Lung (tissue), 12 donors: ENCODE data around the gene ACSF2. TPM values are rescaled to one million over a fixed set of nuclear protein-coding genes. Genes with fewer than 3 reads are reported as not detected.

Source experiments
- ATAC-seq: fragments of 200-7000 bp; cut with Tn5 transposase; one replicate; pipeline ENCODE4 v1.9.1; 2020; ENCODE audit warnings: moderate number of reproducible peaks; ENCODE audit not compliant: insufficient read depth, low FRiP score
- DNase-seq, 3 donors: peaks; one replicate each; pipeline ENCODE4 v3.0.0-alpha.2; 2013 to 2017
- H3K27ac ChIP-seq, 2 donors: one replicate each; pipeline ENCODE4 v1.5.1; 2013; ENCODE audit warnings: mild to moderate bottlenecking in 2 of 2, moderate library complexity in 2 of 2, control low read depth in 1 of 2, inconsistent platforms in 1 of 2, low read depth in 1 of 2, low read length in 1 of 2
- H3K27me3 ChIP-seq, 3 donors: one replicate each; pipeline ENCODE4 v1.5.1; 2013; ENCODE audit warnings: low read length in 2 of 3; ENCODE audit not compliant: control insufficient read depth in 3 of 3, insufficient read depth in 3 of 3
- H3K36me3 ChIP-seq, 4 donors: one replicate each; pipeline ENCODE4 v1.5.1; 2013; ENCODE audit warnings: low read length in 4 of 4, mild to moderate bottlenecking in 1 of 4, moderate library complexity in 1 of 4; ENCODE audit not compliant: control insufficient read depth in 4 of 4, insufficient read depth in 4 of 4
- H3K4me1 ChIP-seq, 5 donors: one replicate each; pipeline ENCODE4 v1.5.1; 2013; ENCODE audit warnings: low read length in 5 of 5, mild to moderate bottlenecking in 2 of 5, moderate library complexity in 1 of 5; ENCODE audit not compliant: control insufficient read depth in 5 of 5, insufficient read depth in 5 of 5
- H3K4me3 ChIP-seq: one replicate; pipeline ENCODE4 v1.5.1; 2013; ENCODE audit warnings: mild to moderate bottlenecking, control low read depth, moderate library complexity
- H3K9ac ChIP-seq, 2 donors: one replicate each; pipeline ENCODE4 v1.5.1; 2013; ENCODE audit warnings: low read length in 2 of 2, control low read depth in 1 of 2; ENCODE audit not compliant: insufficient read depth in 1 of 2
- H3K9me3 ChIP-seq, 4 donors: one replicate each; pipeline ENCODE4 v1.5.1; 2013; ENCODE audit warnings: low read length in 3 of 4, mild to moderate bottlenecking in 1 of 4, moderate library complexity in 1 of 4; ENCODE audit not compliant: control insufficient read depth in 4 of 4, insufficient read depth in 3 of 4
- CTCF ChIP-seq: IDR thresholded peaks from 2 replicates; pipeline ENCODE4 v1.5.1; 2012; ENCODE audit warnings: mild to moderate bottlenecking; ENCODE audit errors: control extremely low read depth, extremely low read depth
- WGBS, 2 donors: extraction: QIAGEN DNeasy Blood & Tissue Kit; methylation state at CpG; one replicate each; pipeline ENCODE4 v1.1.7; 2013; 5-methylcytosine and 5-hydroxymethylcytosine counted together
- polyA plus RNA-seq, 2 donors: library from polyadenylated mRNA; stranded (reverse); fragments of 200-250 nt; gene quantifications; one replicate each; pipeline ENCODE4 v1.2.1, GENCODE V29; 2013
- total RNA-seq, 2 donors: library from RNA; depleted of rRNA in 1 of 2; stranded (reverse); fragments of >200 nt in 1 of 2; gene quantifications; one replicate each; pipeline ENCODE4 v1.2.1, GENCODE V29; 2014 to 2021
- donor health status: control.
- donor health status: control.
- donor health status: Bipolar disorder and iron deficiency.
- donor health status: healthy.
- donor health status: DM: yes; HTN: yes; CAD: no.

ACSF2 gene
- total and polyA plus RNA-seq, 4 donors: 23.5 to 79.2 (median 70.9) TPM

DNA sequence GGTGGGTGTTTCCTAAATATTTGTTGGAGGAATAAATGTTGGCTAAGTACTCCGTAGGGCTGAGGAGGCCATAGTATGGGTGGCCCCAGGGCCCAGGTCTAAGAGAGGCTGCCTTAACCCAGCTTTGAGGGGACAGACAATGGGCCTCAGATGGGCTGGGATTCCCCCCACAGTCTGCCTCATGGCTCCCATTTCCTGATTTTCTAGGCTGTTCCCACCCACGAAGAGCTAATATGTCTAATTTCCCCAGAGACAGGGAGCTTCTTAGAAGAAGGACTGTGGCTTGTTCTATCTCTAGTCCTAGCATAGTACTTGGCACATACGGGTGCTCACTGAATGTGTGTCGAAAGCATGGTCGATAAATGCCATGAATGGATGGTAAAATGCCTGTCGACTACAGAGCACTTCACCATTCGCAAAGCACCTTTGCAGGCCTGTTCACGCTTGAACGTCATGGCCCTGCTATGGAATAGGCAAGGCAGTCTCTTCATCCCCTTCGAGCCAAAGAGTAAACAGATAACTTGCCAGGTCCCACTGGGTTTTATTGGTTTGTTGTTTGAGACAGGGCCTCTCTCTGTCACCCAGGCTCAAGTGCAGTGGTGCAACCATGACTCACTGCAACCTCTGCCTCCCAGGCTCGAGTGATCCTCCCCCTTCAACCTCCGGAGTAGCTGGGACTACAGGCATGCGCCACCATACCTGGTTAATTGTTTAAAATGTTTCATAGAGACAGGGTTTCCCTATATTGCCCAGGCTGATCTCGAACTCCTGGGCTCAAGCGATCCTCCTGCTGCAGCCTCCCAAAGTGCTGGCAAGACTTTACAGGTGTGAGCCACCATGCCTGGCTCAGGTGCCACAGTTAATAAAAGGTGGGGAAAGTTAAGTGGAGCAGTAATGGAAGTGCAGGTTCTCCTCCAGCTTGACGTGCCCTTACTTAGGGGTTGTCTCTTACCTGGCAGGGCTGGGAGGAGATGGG, 33.0 kb downstream of the ACSF2 start:
- ATAC-seq (no peak), DNase-seq (no peak)
- Histone ChIP-seq H3K4me1 (no peaks in the 10 kb centered on the region), H3K27me3 (no peaks in the 10 kb centered on the region), H3K27ac (no peak overlapping the region), H3K4me3 (no peak overlapping the region), H3K9me3 (no peaks in the 10 kb centered on the region), H3K36me3 (peaks cover 0 to 20% (median 9%) of the 10 kb centered on the region in 4 donors), H3K9ac (no peak overlapping the region)
- no peak for TF ChIP-seq CTCF
- 79 to 89% methylated on average over 16 of the region's 16 CpGs for WGBS, 2 donors

DNA sequence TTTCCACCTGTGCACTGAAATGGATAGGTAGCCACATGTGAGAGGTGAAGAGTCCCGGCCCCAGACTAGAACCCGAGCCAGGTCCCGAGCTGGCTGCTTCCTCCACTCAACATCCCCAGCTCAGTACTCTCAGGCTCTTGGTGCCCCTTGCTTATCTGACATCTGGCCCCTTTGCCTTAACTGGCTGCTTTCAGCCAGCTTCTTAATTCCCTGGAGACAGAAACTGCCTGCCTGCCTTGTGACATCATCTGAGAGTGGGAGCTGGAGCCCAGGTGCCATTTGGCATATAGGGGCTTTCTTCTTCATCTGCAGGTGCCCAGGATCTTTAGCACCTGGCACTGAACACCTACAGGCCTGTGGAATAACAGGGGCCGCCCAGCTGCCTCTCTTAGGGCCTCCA, 33.7 kb downstream of the ACSF2 start:
- no peak for TF ChIP-seq CTCF
- ATAC-seq (no peak), DNase-seq (no peak)
- H3K9me3 ChIP-seq: no peaks in the 10 kb centered on the region
- no peak overlapping the region for H3K27ac ChIP-seq
- H3K36me3 ChIP-seq: peaks cover 0 to 20% (median 9%) of the 10 kb centered on the region in 4 donors
- WGBS, 2 donors: 93% methylated on average over 4 of the region's 4 CpGs
- no peaks in the 10 kb centered on the region for H3K27me3 ChIP-seq
- no peaks in the 10 kb centered on the region for H3K4me1 ChIP-seq
- no peak overlapping the region for H3K9ac ChIP-seq
- H3K4me3 ChIP-seq: no peak overlapping the region

GRCh38 chr17:50460831-50461526, 35.0 kb downstream of the ACSF2 start:
- WGBS, 2 donors: 94 to 96% methylated on average over 9 of the region's 9 CpGs

More at GRCh38 chr17:50460831-50461526, 35.0 kb downstream of the ACSF2 start:
- no peak for DNase-seq
- no peak for TF ChIP-seq CTCF
- Histone ChIP-seq H3K27ac (no peak overlapping the region), H3K27me3 (no peaks in the 10 kb centered on the region), H3K36me3 (peaks cover 0 to 15% (median 8%) of the 10 kb centered on the region in 4 donors), H3K9ac (no peak overlapping the region), H3K4me3 (no peak overlapping the region), H3K9me3 (no peaks in the 10 kb centered on the region), H3K4me1 (no peaks in the 10 kb centered on the region)
- no peak for ATAC-seq
